Epithelial cell of prostate (primary cell): ENCODE data around the gene ANKRD27.

Source experiments
- DNase-seq: peaks from one replicate; pipeline ENCODE4 v3.0.0-alpha.2; 2011; ENCODE audit warnings: low read depth, low spot score
- H3K27ac ChIP-seq: fragments of 450-650 bp; 2 replicates; pipeline ENCODE4 v1.5.1; 2017; ENCODE audit warnings: mild to moderate bottlenecking

The ANKRD27 gene

GRCh38 chr19:32570081-32570785 lies 104.7 kb downstream of the ANKRD27 start:
- no peak overlapping the region for H3K27ac ChIP-seq
- DNase-seq: no peak

DNA sequence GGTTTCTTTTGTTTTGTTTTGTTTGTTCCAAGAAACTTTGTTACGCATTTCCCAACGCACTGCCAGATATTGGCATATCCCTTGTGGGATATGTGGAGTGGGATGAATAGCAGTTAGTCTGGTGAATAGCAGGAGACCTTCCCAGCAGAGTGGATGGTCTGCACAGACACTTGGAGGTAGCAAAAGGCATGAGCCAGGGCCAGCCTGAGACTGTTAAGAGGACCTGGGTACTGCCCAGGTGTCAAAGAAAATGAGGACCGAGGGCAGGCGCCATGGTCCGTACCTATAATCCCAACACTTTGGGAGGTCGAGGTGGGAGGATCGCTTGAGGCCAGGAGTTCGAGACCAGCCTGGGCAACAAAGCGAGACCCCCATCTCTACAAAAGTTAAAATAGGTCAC lies 107.5 kb downstream of the ANKRD27 start:
- DNase-seq: no peak
- H3K27ac ChIP-seq: no peak overlapping the region

DNA sequence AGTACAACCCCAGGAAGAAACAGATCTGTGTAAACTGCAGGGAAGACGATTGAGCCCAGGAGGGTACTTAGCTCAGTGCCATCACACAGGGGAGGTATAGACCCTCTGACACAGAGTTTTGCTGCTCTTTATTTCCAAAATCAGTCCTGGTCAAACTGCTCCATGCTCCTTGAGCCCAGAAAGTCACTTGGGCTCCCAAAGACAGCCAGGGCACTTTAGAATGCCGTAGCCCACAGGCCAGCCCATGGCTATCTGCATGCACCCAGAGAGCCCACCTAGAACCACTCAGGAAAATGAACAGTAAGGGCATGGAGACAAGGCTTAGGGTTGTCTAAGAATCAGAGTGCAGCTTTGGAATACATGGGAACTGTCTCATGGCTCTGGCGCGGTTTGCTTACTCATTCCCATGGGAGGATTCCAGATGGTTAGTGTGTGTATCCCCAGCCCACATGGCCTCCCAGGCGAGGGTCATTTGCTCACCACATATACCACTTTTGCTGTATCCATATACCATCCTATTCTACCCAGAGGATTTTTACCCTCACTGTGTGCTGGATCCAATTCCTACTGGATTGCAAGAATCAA lies 108.6 kb downstream of the ANKRD27 start:
- no peak overlapping the region for H3K27ac ChIP-seq

DNA sequence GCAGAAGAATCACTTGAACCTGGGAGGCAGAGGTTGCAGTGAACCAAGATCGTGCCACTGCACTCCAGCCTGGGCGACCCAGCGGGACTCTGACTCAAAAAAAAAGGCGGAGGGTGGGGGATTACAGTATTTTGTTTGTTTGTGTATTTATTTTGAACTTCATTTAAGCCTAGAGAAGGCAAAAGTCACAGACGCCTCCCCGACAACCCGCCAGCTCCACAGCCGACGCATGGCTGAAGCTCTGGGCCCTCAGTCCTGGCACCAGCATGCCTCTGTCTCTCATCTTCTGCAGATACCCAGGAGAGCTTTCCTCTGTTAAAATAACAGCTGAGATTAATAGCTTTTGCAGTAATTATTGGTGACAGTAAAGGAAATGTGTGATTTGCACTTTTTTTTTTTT lies 111.2 kb downstream of the ANKRD27 start:
- no peak overlapping the region for H3K27ac ChIP-seq
- DNase-seq: no peak

More for the DNA sequence above, 108.6 kb downstream of the ANKRD27 start:
- DNase-seq: no peak

GRCh38 chr19:32558607-32559228 lies 116.3 kb downstream of the ANKRD27 start:
- no peak overlapping the region for H3K27ac ChIP-seq
- no peak for DNase-seq

DNA sequence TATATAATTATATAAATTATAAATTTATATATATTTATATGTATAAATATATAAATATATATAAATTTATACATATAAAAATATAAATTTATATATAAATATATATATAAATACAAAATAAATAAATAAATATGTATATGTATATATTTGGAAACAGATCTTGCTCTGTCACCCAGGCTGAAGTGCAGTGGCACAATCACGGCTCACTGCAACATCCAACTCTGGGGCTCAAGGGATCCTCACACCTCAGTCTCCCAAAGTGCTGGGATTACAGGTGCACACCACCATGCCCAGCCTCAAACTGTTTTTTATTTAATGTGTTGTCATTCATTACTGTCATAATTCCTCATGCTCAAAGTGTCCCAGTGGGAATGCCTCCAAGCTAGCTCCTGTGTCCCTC lies 119.2 kb downstream of the ANKRD27 start:
- DNase-seq: no peak
- no peak overlapping the region for H3K27ac ChIP-seq

DNA sequence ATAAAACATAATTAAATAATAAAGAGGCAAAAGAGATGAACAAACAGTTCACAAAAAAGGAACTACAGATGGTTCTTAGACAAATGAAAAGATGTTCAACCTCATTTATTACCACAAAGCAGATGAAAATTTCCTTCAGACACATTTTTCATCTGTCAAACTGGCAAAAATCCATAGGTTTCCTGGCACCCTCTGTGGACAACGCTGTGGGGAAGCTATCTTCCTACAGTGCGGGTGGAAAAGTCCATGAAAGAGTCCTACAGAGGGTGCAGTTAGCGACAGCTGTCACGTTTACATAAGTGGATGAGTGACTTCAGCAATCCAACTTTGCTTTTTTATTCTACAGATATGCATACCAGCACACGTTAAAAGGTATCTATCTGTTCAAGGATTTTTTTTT lies 124.3 kb downstream of the ANKRD27 start:
- H3K27ac ChIP-seq: no peak overlapping the region
- no peak for DNase-seq
